PC-3 (cell line): ENCODE measurements around the gene ZNF26. TPM values are rescaled to one million over a fixed set of nuclear protein-coding genes. Genes with fewer than 3 reads are reported as not detected.
"Not testable (repeated sequence)": the region's sequence is repeated elsewhere in the genome, so short reads cannot be mapped to it uniquely, and the experiment has no call there.

Experiments used
- ATAC-seq: fragments of 200-7000 bp; cut with Tn5 transposase; 2 replicates; pipeline ENCODE4 v1.9.1; 2020; ENCODE audit warnings: mild to moderate bottlenecking, moderate library complexity
- BruUV-seq: library from RNA; stranded (reverse); fragments of 400-500 nt; replicated peaks from 2 replicates; lab custom pipeline; 2021; lab: Mats Ljungman, UMichigan
- CTCF ChIA-PET: fragments of 300-600 bp; sonication (Branson Sonifier 250); formaldehyde crosslinking; loops from one replicate; lab custom pipeline; 2022; ENCODE audit warnings: antibody characterized with exemption; lab: Charles Lee
- POLR2A ChIA-PET: fragments of 300-600 bp; sonication (Branson Sonifier 250); formaldehyde crosslinking; loops from one replicate; lab custom pipeline; 2022; ENCODE audit warnings: antibody characterized with exemption; ENCODE audit not compliant: unreplicated experiment; lab: Charles Lee
- DNase-seq: peaks from one replicate; pipeline ENCODE4 v3.0.0-alpha.2; 2015
- H2AFZ ChIP-seq: fragments of 300-600 bp; sonication (generic); 2 replicates; pipeline ENCODE4 v1.6.0; 2016; ENCODE audit warnings: antibody characterized with exemption, low read length
- H3F3A ChIP-seq: fragments of 300-600 bp; sonication (generic); one replicate; pipeline ENCODE4 v1.6.0; 2017; ENCODE audit warnings: antibody characterized with exemption, low read length, control low read depth, mild to moderate bottlenecking; ENCODE audit not compliant: unreplicated experiment
- H3K27ac ChIP-seq: fragments of 300-600 bp; sonication (generic); 2 replicates; pipeline ENCODE4 v1.5.1; 2016; ENCODE audit warnings: mild to moderate bottlenecking, low read length
- H3K27me3 ChIP-seq: fragments of 300-600 bp; sonication (generic); 2 replicates; pipeline ENCODE4 v1.6.1; 2016; ENCODE audit warnings: low read length, mixed read lengths
- H3K36me3 ChIP-seq: fragments of 300-600 bp; sonication (generic); 2 replicates; pipeline ENCODE4 v1.6.1; 2016; ENCODE audit warnings: low read depth, mixed run types, low read length, mixed read lengths
- H3K4me1 ChIP-seq: fragments of 300-600 bp; sonication (generic); 2 replicates; pipeline ENCODE4 v1.5.1; 2016; ENCODE audit warnings: low read length; ENCODE audit not compliant: insufficient read depth
- H3K4me2 ChIP-seq: fragments of 300-600 bp; sonication (generic); 2 replicates; pipeline ENCODE4 v1.6.0; 2016; ENCODE audit warnings: low read length
- H3K4me3 ChIP-seq: fragments of 300-600 bp; sonication (generic); 2 replicates; pipeline ENCODE4 v1.5.1; 2016; ENCODE audit warnings: mild to moderate bottlenecking, low read length, mixed read lengths
- H3K79me2 ChIP-seq: fragments of 300-600 bp; sonication (generic); 2 replicates; pipeline ENCODE4 v1.6.1; 2017; ENCODE audit warnings: low read length, mixed read lengths
- H3K9ac ChIP-seq: fragments of 300-600 bp; sonication (generic); 2 replicates; pipeline ENCODE4 v1.6.0; 2016; ENCODE audit warnings: mild to moderate bottlenecking, low read length
- H3K9me2 ChIP-seq: fragments of 300-600 bp; sonication (generic); replicated peaks from 2 replicates; pipeline ENCODE4 v1.6.1; 2016; ENCODE audit warnings: mixed run types, low read length, mixed read lengths
- H3K9me3 ChIP-seq: fragments of 300-600 bp; sonication (generic); 2 replicates; pipeline ENCODE4 v1.6.1; 2016; ENCODE audit warnings: low read length, mixed read lengths
- H4K20me1 ChIP-seq: fragments of 300-600 bp; sonication (generic); 2 replicates; pipeline ENCODE4 v1.6.1; 2016; ENCODE audit warnings: low read length, mixed read lengths
- CTCF ChIP-seq: fragments of 300-600 bp; sonication (generic); conservative IDR thresholded peaks from 2 replicates; pipeline ENCODE4 v1.5.1; 2017; ENCODE audit warnings: antibody characterized with exemption, low read depth, mild to moderate bottlenecking, low read length
- EZH2 ChIP-seq: fragments of 300-600 bp; sonication (generic); IDR thresholded peaks from one replicate; pipeline ENCODE4 v1.6.1; 2017; ENCODE audit warnings: antibody characterized with exemption, mild to moderate bottlenecking, low read length; ENCODE audit not compliant: unreplicated experiment
- EZH2phosphoT487 ChIP-seq: fragments of 300-600 bp; sonication (generic); IDR thresholded peaks from 2 replicates; pipeline ENCODE4 v1.6.1; 2018; ENCODE audit warnings: mild to moderate bottlenecking, antibody characterized with exemption, low read length, borderline replicate concordance
- intact Hi-C: fragments of 100-400 bp; cut with micrococcal nuclease; formaldehyde crosslinking; loops from 2 replicates; pipeline ENCODE4 v1.9.0; 2023
- total RNA-seq: library from RNA; depleted of rRNA; stranded (reverse); fragments of >200 nt; gene quantifications from 2 replicates; pipeline ENCODE4 v1.2.3, GENCODE V29; 2014

Gene ZNF26
- total RNA-seq, 1 experiment from 2014 or later: 30.2 TPM

GRCh38 chr12:132937476-132937875, 48.7 kb upstream of the ZNF26 start:
- H3K36me3 ChIP-seq: peaks cover 66% of the 10 kb centered on the region
- ATAC-seq (no peak), DNase-seq (no peak)
- H3K9me2 ChIP-seq: no peaks in the 10 kb centered on the region
- H3K9ac ChIP-seq: no peak overlapping the region
- CTCF ChIA-PET: no interaction called here
- no peaks in the 10 kb centered on the region for H4K20me1 ChIP-seq
- no peak overlapping the region for H3K4me2 ChIP-seq
- no peak overlapping the region for H2AFZ ChIP-seq
- no peak overlapping the region for H3K4me3 ChIP-seq
- TF ChIP-seq CTCF (no peak), EZH2phosphoT487 (no peak), EZH2 (no peak)
- no peaks in the 10 kb centered on the region for H3K27me3 ChIP-seq
- H3K9me3 ChIP-seq: peaks cover 28% of the 10 kb centered on the region
- intact Hi-C loops: no loop called here
- no peaks in the 10 kb centered on the region for H3K79me2 ChIP-seq
- POLR2A ChIA-PET: no interaction called here
- H3K4me1 ChIP-seq: no peaks in the 10 kb centered on the region
- no peaks in the 10 kb centered on the region for H3F3A ChIP-seq
- no peak overlapping the region for H3K27ac ChIP-seq
- BruUV-seq: no TSS peak

- H3K27me3 ChIP-seq, POLR2A ChIA-PET, H3K79me2 ChIP-seq, DNase-seq, H3F3A ChIP-seq, H3K4me3 ChIP-seq, intact Hi-C loops, H4K20me1 ChIP-seq, BruUV-seq, H3K27ac ChIP-seq, CTCF ChIA-PET, ATAC-seq, H2AFZ ChIP-seq, H3K9ac ChIP-seq, H3K4me1 ChIP-seq, H3K4me2 ChIP-seq, H3K9me2 ChIP-seq: not testable (repeated sequence)
- Histone ChIP-seq H3K9me3 (peaks cover 18% of the 10 kb centered on the region), H3K36me3 (peaks cover 67% of the 10 kb centered on the region)
Observed at GRCh38 chr12:132938807-132939206, 47.4 kb upstream of the ZNF26 start.

GRCh38 chr12:132940071-132940719, 46.0 kb upstream of the ZNF26 start:
- no peak overlapping the region for H3K4me3 ChIP-seq
- no peak overlapping the region for H2AFZ ChIP-seq
- peaks cover 17% of the 10 kb centered on the region; the same call in 1 of the 2 replicates for H3K9me3 ChIP-seq
- no peak overlapping the region for H3K27ac ChIP-seq
- H3K27me3 ChIP-seq: no peaks in the 10 kb centered on the region
- peaks cover 68% of the 10 kb centered on the region for H3K36me3 ChIP-seq
- no peaks in the 10 kb centered on the region for H3K79me2 ChIP-seq
- no peaks in the 10 kb centered on the region for H4K20me1 ChIP-seq
- no peaks in the 10 kb centered on the region for H3K9me2 ChIP-seq
- no TSS peak for BruUV-seq
- ATAC-seq (no peak), DNase-seq (no peak)
- H3F3A ChIP-seq: no peaks in the 10 kb centered on the region
- CTCF ChIA-PET: no interaction called here
- no peak overlapping the region for H3K9ac ChIP-seq
- no peaks in the 10 kb centered on the region for H3K4me1 ChIP-seq
- POLR2A ChIA-PET: no interaction called here
- TF ChIP-seq EZH2: no peak
- no peak for TF ChIP-seq CTCF
- no peak for TF ChIP-seq EZH2phosphoT487
- H3K4me2 ChIP-seq: no peak overlapping the region
- intact Hi-C loops: no loop called here
